PC-9 (cell line): Measurements from ENCODE around the gene CRP. TPM values are rescaled to one million over a fixed set of nuclear protein-coding genes. Genes with fewer than 3 reads are reported as not detected.

ENCODE experiments used
- BruUV-seq: library from RNA; stranded (reverse); fragments of 400-500 nt; replicated peaks from 2 replicates; lab custom pipeline; 2021; lab: Mats Ljungman, UMichigan
- CTCF ChIA-PET: fragments of 300-600 bp; sonication (Branson Sonifier 250); formaldehyde crosslinking; loops from one replicate; lab custom pipeline; 2022; ENCODE audit warnings: antibody characterized with exemption; lab: Charles Lee
- POLR2A ChIA-PET: fragments of 300-600 bp; sonication (Branson Sonifier 250); formaldehyde crosslinking; loops from one replicate; lab custom pipeline; 2022; ENCODE audit warnings: antibody characterized with exemption; ENCODE audit not compliant: unreplicated experiment; lab: Charles Lee
- DNase-seq, 2 experiments: peaks; one replicate each; pipeline versions ENCODE4 v3.0.0 to v3.0.0-alpha.2; 2015 to 2022; ENCODE audit warnings: mixed read lengths in 1 of 2
- H2AFZ ChIP-seq: fragments of 200-600 bp; sonication (generic); 2 replicates; pipeline ENCODE4 v1.8.1; 2017; ENCODE audit warnings: antibody characterized with exemption
- H3F3A ChIP-seq: fragments of 200-600 bp; sonication (generic); 2 replicates; pipeline ENCODE4 v1.8.1; 2017; ENCODE audit warnings: antibody characterized with exemption, mild to moderate bottlenecking, low read depth; ENCODE audit not compliant: insufficient read depth
- H3K27ac ChIP-seq: fragments of 200-600 bp; sonication (generic); 2 replicates; pipeline ENCODE4 v1.6.1; 2016; ENCODE audit warnings: mixed run types
- H3K27me3 ChIP-seq: fragments of 200-600 bp; sonication (generic); 2 replicates; pipeline ENCODE4 v1.6.1; 2016; ENCODE audit warnings: low read depth, mixed run types; ENCODE audit not compliant: insufficient read depth
- H3K36me3 ChIP-seq: fragments of 200-600 bp; sonication (generic); 2 replicates; pipeline ENCODE4 v1.6.1; 2016; ENCODE audit warnings: low read depth, mixed run types
- H3K4me1 ChIP-seq: fragments of 200-600 bp; sonication (generic); replicated peaks from 2 replicates; pipeline ENCODE4 v1.6.1; 2016; ENCODE audit warnings: mixed run types; ENCODE audit not compliant: insufficient read depth
- H3K4me2 ChIP-seq: fragments of 200-600 bp; sonication (generic); 2 replicates; pipeline ENCODE4 v1.6.1; 2017; ENCODE audit warnings: mixed run types
- H3K4me3 ChIP-seq: fragments of 200-600 bp; sonication (generic); 2 replicates; pipeline ENCODE4 v1.6.1; 2016; ENCODE audit warnings: mixed run types
- H3K79me2 ChIP-seq: fragments of 200-600 bp; sonication (generic); 2 replicates; pipeline ENCODE4 v1.6.1; 2017; ENCODE audit warnings: low read depth, mixed run types
- H3K9me2 ChIP-seq: fragments of 200-600 bp; sonication (generic); 2 replicates; pipeline ENCODE4 v1.8.1; 2017; ENCODE audit warnings: mild to moderate bottlenecking; ENCODE audit not compliant: insufficient read depth
- H3K9me3 ChIP-seq: fragments of 200-600 bp; sonication (generic); 2 replicates; pipeline ENCODE4 v1.8.1; 2016; ENCODE audit warnings: low read depth; ENCODE audit not compliant: insufficient read depth
- H4K20me1 ChIP-seq: fragments of 200-600 bp; sonication (generic); 2 replicates; pipeline ENCODE4 v1.8.1; 2017; ENCODE audit not compliant: insufficient read depth
- EZH2 ChIP-seq: fragments of 200-600 bp; sonication (generic); IDR thresholded peaks from 2 replicates; pipeline ENCODE4 v1.8.0; 2017; ENCODE audit warnings: antibody characterized with exemption, low read depth
- intact Hi-C: fragments of 100-400 bp; cut with micrococcal nuclease; formaldehyde crosslinking; loops from one replicate; pipeline ENCODE4 v1.10.0; 2022; ENCODE audit not compliant: unreplicated experiment
- total RNA-seq: library from RNA; stranded (reverse); gene quantifications from 2 replicates; pipeline ENCODE4 v1.2.3, GENCODE V29; 2021
- TF ChIP-seq, protein P1 (sequence below): fragments of 200-600 bp; sonication (generic); conservative IDR thresholded peaks from 2 replicates; pipeline ENCODE4 v1.6.1; 2017; ENCODE audit warnings: mixed run types, antibody characterized with exemption, mild to moderate bottlenecking, moderate library complexity

Gene CRP
- total RNA-seq, 1 experiment from 2014 or later = not detected

DNA sequence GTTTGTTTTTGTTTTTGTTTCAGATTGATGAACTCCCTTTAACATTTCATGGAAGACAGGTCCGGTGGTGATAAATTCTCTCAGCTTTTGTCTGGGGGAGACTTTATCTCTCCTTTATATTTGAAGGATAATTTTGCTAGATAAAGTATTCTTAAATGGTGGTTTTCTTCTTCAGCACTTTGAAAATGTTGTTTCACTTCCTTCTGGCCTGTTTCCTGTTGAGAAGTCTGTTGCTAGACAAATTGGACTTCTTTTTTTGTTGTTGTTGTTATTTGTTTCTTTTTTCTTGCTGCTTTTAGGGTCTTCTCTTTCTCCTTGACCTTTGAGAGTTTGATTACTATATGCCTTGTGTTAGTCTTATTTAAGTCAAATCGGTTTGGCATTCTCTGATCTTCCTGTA lies 50.8 kb downstream of the CRP start:
- BruUV-seq = no TSS peak
- ChIA-PET POLR2A (no interaction called here), CTCF (no interaction called here)
- intact Hi-C loops = no loop called here
- no peak overlapping the region for H3K4me3 ChIP-seq
- no peak overlapping the region for H3K4me2 ChIP-seq
- no peaks in the 10 kb centered on the region for H3K79me2 ChIP-seq
- no peaks in the 10 kb centered on the region for H3K9me3 ChIP-seq
- no peaks in the 10 kb centered on the region for H3K9me2 ChIP-seq
- H4K20me1 ChIP-seq = no peaks in the 10 kb centered on the region
- no peak overlapping the region for H3K27ac ChIP-seq
- H3K36me3 ChIP-seq = no peaks in the 10 kb centered on the region
- H2AFZ ChIP-seq = no peak overlapping the region
- H3F3A ChIP-seq = no peaks in the 10 kb centered on the region
- no peaks in the 10 kb centered on the region for H3K4me1 ChIP-seq
- no peaks in the 10 kb centered on the region for H3K27me3 ChIP-seq
- TF ChIP-seq, protein P1, sequence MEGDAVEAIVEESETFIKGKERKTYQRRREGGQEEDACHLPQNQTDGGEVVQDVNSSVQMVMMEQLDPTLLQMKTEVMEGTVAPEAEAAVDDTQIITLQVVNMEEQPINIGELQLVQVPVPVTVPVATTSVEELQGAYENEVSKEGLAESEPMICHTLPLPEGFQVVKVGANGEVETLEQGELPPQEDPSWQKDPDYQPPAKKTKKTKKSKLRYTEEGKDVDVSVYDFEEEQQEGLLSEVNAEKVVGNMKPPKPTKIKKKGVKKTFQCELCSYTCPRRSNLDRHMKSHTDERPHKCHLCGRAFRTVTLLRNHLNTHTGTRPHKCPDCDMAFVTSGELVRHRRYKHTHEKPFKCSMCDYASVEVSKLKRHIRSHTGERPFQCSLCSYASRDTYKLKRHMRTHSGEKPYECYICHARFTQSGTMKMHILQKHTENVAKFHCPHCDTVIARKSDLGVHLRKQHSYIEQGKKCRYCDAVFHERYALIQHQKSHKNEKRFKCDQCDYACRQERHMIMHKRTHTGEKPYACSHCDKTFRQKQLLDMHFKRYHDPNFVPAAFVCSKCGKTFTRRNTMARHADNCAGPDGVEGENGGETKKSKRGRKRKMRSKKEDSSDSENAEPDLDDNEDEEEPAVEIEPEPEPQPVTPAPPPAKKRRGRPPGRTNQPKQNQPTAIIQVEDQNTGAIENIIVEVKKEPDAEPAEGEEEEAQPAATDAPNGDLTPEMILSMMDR = no peak
- no peak for TF ChIP-seq EZH2
- DNase-seq = no peak

Other genes starting within 250 kb of the CRP start
- gene OR10J5, start 178.6 kb downstream of the CRP start, total RNA-seq = not detected in 2 replicates
- gene APCS, start 126.8 kb downstream of the CRP start, total RNA-seq = not detected in 2 replicates
- gene DUSP23, start 66.4 kb upstream of the CRP start, total RNA-seq = 33.1 and 50.4 TPM in 2 replicates
- not detected in 2 replicates for gene FCRL6, start 87.8 kb upstream of the CRP start, total RNA-seq
- not detected in 2 replicates for gene SLAMF8, start 112.3 kb upstream of the CRP start, total RNA-seq
- gene VSIG8, start 148.1 kb upstream of the CRP start, total RNA-seq = not detected in 2 replicates
- gene CFAP45, start 185.6 kb upstream of the CRP start, total RNA-seq = 8.2 and 9.3 TPM in 2 replicates
- gene TAGLN2, start 210.9 kb upstream of the CRP start, total RNA-seq = 473 and 481 TPM in 2 replicates
- gene IGSF9, start 231.0 kb upstream of the CRP start, total RNA-seq = 22.9 and 23.4 TPM in 2 replicates
- gene SLAMF9, start 239.6 kb upstream of the CRP start, total RNA-seq = 0.58 and 0.94 TPM in 2 replicates